Stimulated activated CD8-positive, alpha-beta memory T cell treated with anti-CD3 and anti-CD28 coated beads, Interleukin-4, amount 100 ng/mL, for 24 hours (primary cell): Measurements from ENCODE around the gene LRG1.
"Not testable (repeated sequence)": the region's sequence is repeated elsewhere in the genome, so short reads cannot be mapped to it uniquely, and the experiment has no call there.

Experiments
- DNase-seq: peaks from one replicate; pipeline ENCODE4 v3.0.0-alpha.2; 2020; ENCODE audit warnings: low read depth

The LRG1 gene

DNA sequence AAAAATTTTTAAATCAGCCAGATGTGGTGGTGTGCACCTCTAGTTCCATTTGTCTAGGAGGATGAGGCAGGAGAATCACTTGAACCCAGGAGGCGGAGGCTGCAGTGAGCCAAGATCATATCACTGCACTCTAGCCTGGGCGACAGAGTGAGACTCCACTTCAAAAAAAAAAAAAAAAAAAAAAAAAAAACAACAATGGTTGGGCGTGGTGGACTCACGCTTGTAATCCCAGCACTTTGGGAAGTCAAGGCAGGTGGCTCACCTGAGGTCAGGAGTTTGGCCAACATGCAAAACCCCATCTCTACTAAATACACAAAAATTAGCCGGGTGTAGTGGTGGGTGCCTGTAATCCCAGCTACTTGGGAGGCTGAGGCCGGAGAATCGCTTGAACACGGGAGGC, 12.5 kb downstream of the LRG1 start:
- not testable (repeated sequence) for DNase-seq

DNA sequence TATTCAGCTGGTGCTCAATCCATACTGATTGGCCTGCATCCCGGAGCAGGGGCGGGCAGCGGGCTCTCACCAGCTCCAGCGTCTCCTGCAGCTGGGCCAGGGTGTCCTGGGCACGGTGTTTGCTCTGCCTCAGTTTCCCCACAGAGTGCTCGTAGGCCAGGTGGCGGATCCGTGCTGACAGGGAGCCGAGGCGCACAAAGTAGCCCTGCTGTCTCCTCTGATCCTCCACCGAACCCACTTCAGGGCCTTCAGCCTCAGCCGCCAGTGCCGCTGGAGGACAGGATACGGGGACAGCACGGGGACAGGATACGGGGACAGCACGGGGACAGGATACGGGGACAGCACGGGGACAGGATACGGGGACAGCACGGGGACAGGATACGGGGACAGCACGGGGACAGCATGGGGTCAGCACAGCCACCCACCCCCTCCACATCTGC, 14.3 kb downstream of the LRG1 start:
- DNase-seq: no peak

DNA sequence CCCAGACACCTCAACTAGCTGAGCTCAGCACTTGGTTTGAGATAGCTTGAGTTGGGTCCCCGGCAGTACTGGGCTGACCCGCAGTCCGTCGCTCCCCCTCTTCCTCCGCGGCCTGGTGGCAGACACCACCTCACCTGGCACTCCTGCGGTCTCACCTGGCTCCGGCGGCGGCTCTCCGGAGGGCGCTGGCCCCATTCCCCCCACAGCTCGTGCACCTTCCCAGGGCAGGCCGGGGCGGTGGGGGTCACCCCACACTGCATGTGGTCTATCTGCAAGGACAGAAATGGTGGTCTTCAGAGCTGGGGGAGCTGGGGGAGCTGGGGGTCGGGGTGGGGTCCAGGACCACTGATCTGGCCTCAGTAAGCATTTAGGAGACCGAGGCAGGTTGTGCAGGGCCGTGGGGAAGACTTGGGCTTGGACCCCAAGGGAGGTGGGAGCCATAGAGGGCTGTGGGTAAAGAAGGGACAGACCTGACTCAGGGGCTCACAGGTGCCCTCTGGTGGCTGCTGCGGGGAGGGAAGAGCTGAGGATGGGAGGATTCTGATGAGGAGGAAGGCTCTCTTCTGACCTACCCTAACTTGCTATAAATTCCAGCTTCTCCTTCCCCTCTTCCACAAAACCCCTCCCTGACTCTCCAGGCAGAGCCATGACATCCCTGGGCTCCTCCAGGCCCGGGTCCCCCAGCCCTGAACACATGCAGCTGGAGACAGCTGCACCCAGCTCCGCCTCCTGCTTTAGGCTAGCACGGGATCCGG, 14.9 kb downstream of the LRG1 start:
- peak; percentile 52 for DNase-seq

DNA sequence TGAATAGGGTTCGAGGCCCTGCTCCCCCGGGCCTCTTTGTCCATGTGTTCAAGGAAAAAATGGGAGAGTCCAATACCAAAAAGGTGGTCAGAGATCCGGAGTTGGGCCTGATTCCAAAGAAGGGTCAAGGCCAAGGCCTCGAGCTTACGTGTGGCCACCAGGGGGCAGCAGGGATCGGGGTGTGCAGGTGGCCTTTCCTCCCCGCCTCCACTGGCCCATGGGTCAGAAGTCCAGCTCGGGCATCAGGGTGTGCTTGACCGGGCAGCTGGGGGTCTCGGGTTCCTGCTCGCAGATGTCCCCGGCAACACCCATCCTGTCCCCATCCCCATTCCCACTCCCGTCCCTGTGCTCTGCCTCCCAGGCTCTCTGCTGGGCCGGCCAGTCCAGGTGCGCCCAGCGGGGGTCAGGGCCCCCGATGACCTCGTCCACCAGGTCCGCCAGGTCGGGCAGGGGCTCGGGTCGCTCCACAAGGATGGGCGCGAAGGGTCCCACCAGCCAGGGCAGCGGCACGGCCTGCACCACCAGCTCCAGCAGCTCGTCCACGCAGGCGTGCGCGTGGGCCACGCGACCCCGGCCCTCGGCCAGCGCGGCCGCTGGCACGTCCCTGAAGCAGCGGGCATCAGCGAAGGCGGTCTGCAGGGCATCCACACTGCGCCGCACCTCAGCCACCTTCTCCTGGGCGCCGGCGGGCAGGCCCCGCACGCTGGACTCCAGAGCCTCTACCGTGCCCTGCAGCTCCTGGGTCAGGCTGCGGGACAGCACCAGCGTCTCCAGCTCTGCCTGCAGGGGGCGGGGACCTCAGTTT, 16.3 kb downstream of the LRG1 start:
- DNase-seq: no peak

DNA sequence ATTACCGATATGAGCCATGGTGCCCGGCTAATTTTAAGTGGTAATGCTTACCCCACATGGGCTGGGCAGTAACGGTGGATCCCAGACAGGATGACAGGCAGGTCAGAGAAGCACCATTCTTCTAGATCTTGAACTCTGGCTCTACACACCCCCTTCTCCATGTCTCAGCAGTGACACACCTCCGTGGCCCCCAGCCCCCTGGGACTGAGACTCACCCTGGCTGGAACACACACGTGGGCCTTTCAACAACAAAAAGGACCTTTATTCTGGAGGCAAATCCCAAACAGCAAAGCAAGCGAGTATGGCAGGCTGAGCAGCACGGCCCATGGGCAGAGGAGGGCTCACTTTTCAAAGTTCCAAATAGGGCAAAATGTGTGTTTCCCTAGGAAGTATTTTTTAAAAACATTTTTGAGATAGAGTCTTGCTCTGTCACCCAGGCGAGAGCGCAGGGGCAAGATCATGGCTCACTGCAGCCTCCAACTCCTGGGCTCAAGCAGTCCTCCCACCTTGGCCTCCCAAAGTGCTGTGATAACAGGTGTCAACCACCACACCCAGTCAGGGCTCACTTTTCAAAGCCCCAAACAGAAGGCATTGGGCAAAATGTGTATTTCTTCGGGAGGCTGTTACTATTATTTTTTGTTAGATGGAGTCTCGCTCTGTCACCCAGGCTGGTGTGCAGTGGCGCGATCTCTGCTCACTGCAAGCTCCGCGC, 17.4 kb downstream of the LRG1 start:
- DNase-seq: no peak

DNA sequence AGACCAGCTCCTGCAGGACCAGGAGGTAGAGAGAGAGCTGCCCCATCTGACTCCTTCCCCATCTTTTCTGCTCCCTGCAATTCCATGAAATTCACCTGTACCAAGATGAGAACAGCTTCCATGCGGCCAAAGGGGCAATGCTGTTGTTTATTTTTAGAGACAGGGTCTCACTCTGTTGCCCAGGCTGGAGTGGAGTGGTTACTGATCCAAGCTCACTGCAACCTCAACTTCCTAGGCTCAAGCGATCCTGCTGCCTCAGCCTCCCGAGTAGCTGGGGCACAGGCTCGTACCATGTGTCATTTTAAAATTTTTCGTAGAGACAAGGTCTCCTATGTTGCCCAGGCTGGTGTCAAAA, 18.0 kb downstream of the LRG1 start:
- DNase-seq: no peak

DNA sequence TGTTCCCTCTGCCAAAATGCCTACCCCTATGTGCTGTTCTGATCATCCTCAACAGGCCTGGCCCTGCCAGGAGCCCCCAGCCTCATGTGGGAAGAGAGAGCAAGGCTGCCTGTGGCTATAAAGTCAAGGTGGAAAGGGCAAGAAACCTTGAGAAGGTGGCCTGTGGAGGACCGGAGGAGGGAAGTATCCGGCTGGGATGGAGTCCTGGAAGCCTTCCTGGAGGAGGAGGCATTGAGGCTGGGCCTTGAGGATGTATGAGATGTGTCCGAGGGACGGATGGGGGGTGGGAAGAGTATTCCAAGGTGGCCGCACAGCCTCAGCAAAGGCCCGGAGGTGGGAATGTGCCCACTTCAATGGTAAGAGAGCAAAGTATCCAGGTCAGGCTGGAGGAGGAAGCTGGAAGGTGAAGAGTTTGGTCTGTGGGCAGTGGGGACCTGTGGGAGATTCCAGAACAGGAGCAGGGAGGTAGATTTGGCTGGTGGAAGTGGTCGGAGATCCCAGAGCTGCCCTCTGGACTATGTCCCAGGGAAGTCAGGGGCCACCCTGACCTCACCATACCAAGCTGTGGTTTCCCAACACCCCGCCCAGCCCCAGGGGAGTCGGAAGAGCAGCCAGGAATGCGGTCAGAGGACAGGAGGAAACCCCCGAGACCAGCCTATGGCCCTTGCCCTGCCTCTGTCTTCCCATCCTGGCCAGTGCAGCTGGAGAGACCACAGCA, 18.5 kb downstream of the LRG1 start:
- DNase-seq: no peak

DNA sequence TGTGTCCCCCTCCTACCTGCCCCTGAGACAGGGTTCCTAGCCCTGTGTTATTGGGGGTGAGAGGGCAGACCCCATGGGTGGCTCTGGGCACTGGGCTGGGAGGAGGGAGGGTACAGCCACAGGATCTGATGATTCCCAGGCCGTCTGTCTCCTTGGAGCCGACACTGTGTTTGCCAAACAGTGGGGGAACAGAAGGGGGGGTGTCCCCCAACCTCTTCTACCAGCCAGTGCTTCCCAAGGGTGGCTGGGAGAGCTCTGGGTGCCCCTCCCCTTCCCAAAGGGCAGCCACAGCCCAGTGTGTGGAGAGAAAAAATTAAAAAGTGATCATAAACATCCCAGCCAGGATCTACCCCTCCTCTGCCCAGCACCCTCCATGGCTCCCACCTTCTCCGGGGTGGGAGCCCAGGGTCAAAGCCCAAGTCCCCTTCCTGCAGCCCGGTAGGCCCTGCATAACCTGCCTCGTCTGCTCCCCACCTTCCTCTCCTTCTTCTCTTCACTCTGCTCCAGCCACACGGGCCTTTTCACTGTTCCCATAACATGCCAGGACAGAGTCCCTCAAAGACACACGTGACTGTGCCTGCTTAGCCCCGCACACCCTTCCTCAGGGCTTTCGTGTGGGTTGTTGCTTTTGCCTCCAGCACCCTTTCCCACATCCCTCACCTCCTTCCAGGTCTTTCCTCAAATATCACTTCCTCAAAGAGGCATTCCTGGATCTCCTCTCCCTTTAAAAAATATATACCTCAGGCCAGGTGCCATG, 20.1 kb downstream of the LRG1 start:
- no peak for DNase-seq

DNA sequence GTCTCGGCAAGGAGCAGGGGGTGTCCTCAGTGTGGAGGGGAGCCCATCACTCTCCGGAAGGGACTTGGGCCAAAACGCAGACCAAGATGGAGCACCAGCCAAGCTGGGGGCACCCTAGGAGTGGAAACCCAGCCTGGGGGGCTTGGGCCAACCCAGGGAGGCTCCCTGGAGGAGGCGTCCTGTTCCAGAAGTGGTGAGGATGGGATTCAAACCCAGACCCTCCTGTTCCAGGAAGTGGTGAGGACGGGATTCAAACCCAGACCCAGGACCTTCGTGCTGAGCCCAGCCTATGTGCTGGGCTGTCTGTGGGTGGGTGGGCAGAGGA, 20.7 kb downstream of the LRG1 start:
- DNase-seq: no peak

DNA sequence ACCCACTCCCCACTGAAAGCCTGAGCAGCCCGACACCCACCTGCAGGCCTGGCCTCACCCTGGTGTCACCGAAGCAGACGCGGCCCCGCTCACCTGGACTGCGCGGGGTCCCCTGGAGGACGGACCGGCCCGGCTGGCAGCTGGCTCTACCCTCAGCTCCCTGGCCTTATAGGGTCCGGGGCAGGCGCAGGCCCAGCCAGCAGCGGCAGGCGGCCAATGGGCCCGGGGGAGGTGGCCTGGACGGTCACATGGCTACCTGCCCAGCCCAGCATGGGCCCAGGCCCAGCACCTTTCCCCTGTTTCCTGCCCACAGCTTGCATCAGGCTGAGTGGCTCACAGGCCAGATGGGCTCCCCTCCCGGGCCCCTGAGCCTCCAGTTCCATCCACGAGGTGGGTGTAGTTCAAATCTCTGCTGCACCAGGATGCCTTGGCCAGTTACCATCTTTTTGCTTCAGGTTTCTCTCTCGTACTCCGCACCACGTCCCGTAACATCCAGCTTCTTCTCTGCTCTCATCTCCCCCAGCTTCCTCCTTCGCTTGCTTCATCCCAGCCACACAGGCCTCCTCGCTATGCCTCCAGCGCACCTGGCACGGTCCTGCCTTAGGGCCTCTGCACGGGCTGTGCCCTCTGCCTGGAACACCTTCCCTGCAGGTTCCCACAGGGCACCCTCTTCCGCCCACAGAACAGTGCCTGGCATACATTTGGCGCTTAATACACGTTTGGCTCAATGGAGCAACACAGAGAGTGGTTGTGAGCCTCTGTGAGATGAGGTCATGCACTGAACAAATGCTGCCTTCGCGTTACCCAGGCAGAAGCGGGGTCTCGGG, 21.3 kb downstream of the LRG1 start, which contains the start of gene PLIN4:
TSS of gene PLIN4 (minus strand) at position 142 of the 827 bp plus-strand sequence. CDS start 214 bp downstream, outside the sequence.
- DNase-seq: no peak

DNA sequence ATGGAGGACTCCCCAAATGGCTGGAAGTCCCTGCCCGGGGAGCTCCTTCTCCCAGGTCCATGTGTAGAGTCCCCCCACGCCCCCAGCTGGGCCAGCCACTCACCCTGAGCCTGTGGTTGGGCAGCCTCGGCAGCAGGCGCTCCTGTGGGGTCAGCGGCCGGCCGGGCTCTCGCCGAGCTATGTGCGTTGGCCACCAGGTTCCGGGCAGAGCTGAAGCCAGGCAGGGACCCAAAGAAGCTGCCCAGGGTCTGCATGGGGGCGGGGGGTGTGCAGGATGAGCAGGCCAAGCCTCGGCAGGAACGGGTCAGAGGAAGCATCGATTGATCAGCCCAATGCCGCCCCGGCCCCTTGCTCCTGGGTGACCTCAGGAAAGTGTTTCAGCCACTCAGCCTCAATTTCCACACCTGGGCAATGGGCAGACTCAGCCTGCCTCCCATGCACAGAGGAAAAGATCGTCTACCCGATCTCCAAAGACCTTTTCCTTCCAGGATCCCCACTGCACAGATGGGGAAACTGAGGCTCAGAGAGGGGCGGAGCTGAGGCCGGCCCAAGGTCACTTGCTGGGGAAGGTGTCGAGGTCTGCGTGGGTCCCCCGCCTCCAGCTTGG, 22.3 kb downstream of the LRG1 start:
- DNase-seq: no peak

DNA sequence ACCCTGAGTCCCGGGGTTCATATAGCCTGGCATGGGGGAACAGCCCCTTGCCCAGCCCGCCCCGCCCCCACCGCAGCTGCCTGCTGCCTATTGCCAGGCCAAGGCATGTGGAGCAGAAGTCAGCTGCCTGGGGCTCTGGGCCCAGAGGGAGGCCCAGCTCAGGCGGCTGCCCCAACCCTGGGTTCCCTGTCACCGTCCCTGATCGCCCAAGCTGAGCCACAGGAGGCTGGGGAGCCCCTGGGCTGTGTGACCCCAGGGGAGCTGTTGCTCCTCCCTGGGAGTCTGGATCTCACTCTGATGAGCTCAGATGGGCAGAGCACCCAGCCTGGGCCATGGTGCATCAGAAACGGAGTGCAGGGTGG, 22.9 kb downstream of the LRG1 start:
- DNase-seq: no peak

DNA sequence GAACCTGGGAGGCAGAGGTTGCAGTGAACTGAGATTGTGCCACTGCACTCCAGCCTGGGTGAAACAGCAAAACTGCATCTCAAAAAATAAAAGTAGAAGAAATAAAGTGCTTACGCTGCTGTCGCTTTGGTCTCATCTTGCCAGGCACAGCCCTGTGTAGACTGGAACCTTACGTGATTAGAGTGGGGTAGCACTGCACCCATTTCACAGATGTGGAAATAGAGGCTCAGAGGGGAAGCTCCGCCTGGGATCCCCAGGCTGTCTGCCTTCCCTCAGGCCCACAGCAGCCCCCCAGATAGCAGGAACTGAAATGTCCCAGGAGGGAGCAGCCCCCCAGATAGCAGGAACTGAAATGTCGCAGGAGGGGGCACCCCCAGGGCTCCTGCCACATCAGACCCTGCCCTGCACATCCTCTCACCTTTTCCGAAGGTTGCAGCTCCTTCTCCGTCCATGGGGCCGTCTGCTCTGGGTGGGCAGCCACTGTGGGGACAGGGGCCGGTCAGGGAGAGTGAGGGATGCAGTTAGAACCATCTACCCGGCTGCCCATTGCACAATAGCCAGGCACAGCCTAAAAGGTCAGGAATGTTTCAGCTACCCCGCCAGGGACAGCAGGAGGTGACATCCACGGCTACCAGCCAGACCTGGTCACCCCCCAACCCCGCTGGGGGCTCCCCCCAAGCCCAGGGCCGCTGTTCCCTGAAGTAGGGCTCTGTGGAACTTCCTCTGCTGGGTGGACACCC, 23.5 kb downstream of the LRG1 start:
- no peak for DNase-seq

DNA sequence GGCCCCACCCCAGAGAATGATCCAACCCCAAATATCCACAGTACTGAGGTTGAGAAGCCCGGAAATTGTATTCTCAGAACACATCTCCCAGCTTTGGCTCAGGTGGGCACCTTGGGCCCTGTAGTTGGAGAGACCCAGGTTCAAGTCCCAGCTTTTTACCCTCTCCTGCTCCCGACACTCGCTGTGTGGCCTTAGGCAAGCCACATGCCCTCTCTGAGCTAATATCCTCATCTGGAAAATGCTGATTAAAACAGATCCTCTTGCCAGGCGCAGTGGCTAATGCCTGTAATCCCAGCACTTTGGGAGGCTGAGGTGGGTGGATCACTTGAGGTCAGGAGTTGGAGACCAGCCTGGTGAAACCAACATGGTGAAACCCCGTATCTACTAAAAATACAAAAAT, 24.1 kb downstream of the LRG1 start:
- no peak for DNase-seq

DNA sequence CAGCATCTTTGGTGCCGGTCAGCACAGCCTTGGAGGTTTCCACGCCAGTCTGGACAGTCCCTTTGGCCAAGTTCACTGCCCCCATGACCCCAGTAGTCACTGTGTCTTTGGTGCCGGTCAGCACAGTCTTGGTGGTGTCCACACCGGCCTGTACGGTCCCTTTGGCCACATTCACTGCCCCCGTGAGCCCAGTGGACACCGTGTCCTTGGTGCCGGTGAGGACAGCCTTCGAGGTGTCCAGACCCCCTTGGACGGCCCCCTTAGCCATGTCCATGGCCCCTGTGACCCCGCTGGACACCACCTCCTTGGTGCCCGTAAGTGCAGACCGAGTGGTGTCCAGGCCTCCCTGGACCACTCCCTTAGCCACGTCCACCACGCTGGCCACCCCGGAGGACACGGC, 26.6 kb downstream of the LRG1 start:
- DNase-seq: no peak

DNA sequence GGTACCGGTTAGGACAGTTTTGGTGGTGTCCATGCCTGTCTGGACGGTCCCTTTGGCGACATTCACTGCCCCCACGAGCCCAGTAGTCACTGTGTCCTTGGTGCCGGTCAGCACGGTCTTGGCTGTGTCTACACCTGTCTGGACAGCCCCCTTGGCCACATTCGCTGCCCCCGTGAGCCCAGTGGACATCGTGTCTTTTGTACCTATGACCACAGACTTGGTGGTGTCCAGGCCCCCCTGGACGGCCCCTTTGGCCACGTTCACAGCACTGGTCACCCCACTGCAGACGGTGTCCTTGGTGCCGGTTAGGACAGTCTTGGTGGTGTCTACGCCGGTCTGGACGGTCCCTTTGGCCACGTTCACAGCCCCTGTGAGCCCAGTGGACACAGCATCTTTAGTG, 27.8 kb downstream of the LRG1 start:
- DNase-seq: no peak

DNA sequence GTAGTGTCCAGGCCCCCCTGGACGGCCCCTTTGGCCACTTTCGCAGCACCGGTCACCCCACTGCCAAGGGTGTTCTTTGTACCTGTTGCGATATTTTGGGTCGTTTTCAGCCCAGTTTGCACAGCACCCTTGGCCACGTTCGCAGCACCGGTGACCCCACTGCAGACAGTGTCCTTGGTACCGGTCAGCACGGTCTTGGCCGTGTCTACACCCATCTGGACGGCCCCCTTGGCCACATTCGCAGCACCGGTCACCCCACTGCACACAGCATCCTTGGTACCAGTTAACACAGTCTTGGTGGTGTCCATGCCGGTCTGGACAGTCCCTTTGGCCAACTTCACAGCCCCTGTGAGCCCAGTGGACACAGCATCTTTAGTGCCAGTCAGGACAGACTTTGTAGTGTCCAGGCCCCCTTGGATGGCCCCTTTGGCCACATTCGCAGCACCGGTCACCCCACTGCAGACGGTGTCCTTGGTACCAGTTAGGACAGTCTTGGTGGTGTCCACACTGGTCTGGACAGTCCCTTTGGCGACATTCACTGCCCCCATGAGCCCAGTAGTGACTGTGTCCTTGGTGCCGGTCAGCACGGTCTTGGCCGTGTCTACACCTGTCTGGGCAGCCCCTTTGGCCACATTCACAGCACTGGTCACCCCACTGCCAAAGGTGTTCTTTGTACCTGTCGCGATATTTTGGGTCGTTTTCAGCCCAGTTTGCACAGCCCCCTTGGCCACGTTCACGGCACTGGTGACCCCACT, 28.4 kb downstream of the LRG1 start:
- no peak for DNase-seq

DNA sequence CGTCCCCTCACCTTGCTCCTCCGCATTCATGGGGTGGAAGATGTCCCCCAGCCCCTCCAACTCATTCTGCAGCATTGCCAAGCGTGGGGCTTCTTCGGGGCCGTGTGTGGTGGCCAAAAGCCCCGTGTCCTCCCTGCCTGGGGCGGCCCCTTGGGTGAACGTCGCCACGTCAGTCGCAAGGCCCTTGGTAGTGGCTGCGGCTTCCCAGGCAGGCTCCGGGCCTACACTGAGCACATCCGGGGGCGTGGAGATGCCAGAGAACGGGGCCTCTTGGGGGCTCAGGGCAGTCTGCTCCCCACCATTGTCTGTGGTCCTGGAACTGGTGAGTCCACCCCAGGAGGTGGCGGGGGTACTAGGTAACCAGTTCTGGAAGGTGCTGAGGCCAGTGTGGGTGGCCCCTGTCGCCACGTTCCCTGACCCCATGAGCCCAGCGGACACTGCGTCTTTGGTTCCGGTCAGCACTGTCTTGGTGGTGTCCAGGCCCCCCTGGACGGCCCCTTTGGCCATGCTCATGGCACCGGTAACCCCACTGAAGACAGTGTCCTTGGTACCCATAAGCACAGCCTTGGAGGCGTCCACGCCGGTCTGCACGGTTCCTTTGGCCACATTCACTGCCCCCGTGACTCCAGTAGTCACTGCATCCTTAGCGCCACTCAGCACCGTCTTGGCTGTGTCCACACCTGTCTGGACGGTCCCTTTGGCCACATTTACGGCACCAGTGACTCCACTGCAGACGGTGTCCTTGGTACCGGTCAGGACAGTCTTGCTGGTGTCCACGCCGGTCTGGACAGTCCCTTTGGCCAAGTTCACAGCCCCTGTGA, 29.2 kb downstream of the LRG1 start:
- DNase-seq: no peak
